Liver (tissue), 9 donors: ENCODE data around the gene MORN2. TPM values are rescaled to one million over a fixed set of nuclear protein-coding genes. Genes with fewer than 3 reads are reported as not detected.
A peak's percentile ranks its signal among the peaks of the same experiment; 100 is the strongest.

ENCODE experiments used
- DNase-seq: peaks from one replicate; pipeline ENCODE4 v3.0.0-alpha.2; 2017; ENCODE audit warnings: low spot score
- H3K27ac ChIP-seq, 2 donors: one replicate each; pipeline ENCODE4 v1.7.0; 2013; ENCODE audit warnings: inconsistent platforms in 2 of 2, low read length in 2 of 2, control low read depth in 1 of 2, low read depth in 1 of 2, mild to moderate bottlenecking in 1 of 2
- H3K27me3 ChIP-seq, 4 donors: one replicate each; pipeline versions ENCODE4 v1.6.1 to v1.7.0; 2013; ENCODE audit warnings: low read length in 3 of 4, inconsistent platforms in 1 of 4, mild to moderate bottlenecking in 1 of 4, moderate library complexity in 1 of 4; ENCODE audit not compliant: control insufficient read depth in 4 of 4, insufficient read depth in 4 of 4
- H3K36me3 ChIP-seq, 4 donors: one replicate each; pipeline versions ENCODE4 v1.6.1 to v1.7.0; 2013; ENCODE audit warnings: low read length in 3 of 4, mild to moderate bottlenecking in 3 of 4, low read depth in 1 of 4, moderate library complexity in 1 of 4; ENCODE audit not compliant: control insufficient read depth in 4 of 4, insufficient read depth in 3 of 4
- H3K4me1 ChIP-seq, 4 donors: one replicate each; pipeline versions ENCODE4 v1.6.1 to v1.7.0; 2013; ENCODE audit warnings: low read length in 3 of 4, mild to moderate bottlenecking in 3 of 4, moderate library complexity in 1 of 4; ENCODE audit not compliant: control insufficient read depth in 4 of 4, insufficient read depth in 4 of 4
- H3K4me3 ChIP-seq, 3 donors: one replicate each; pipeline versions ENCODE4 v1.6.1 to v1.7.0; 2013; ENCODE audit warnings: low read length in 3 of 3, control low read depth in 1 of 3, low read depth in 1 of 3, mild to moderate bottlenecking in 1 of 3
- H3K9ac ChIP-seq, 2 donors: one replicate each; pipeline ENCODE4 v1.7.0; 2013; ENCODE audit warnings: low read length in 2 of 2, mild to moderate bottlenecking in 2 of 2, moderate library complexity in 2 of 2, control low read depth in 1 of 2, low read depth in 1 of 2
- H3K9me3 ChIP-seq, 4 donors: one replicate each; pipeline versions ENCODE4 v1.6.1 to v1.7.0; 2013; ENCODE audit warnings: low read length in 3 of 4; ENCODE audit not compliant: control insufficient read depth in 4 of 4
- ATF3 ChIP-seq: IDR thresholded peaks from 2 replicates; pipeline ENCODE4 v1.6.1; 2016; ENCODE audit warnings: antibody characterized with exemption
- CTCF ChIP-seq: fragments of 150-350 bp; IDR thresholded peaks from 2 replicates; pipeline ENCODE4 v1.5.1; 2017; ENCODE audit warnings: improper control_type of control experiment, low read depth, low read length; ENCODE audit not compliant: missing input control
- EGR1 ChIP-seq, 2 donors: IDR thresholded peaks; 2 replicates each; pipeline ENCODE4 v1.6.1; 2016 to 2018; ENCODE audit warnings: antibody characterized with exemption in 2 of 2, low read depth in 2 of 2
- FOXA1 ChIP-seq: IDR thresholded peaks from 2 replicates; pipeline ENCODE4 v1.6.1; 2016; ENCODE audit warnings: antibody characterized with exemption
- FOXA2 ChIP-seq: IDR thresholded peaks from 2 replicates; pipeline ENCODE4 v1.6.1; 2016; ENCODE audit warnings: antibody characterized with exemption
- GABPA ChIP-seq, 2 donors: IDR thresholded peaks in 1 of 2; conservative IDR thresholded peaks in 1 of 2; 2 replicates each; pipeline ENCODE4 v1.6.1; 2016; ENCODE audit warnings: antibody characterized with exemption in 2 of 2, mild to moderate bottlenecking in 1 of 2, moderate library complexity in 1 of 2
- HNF4A ChIP-seq, 2 donors: conservative IDR thresholded peaks; 2 replicates each; pipeline ENCODE4 v1.6.1; 2016; ENCODE audit warnings: antibody characterized with exemption in 2 of 2, mild to moderate bottlenecking in 2 of 2
- HNF4G ChIP-seq: IDR thresholded peaks from 2 replicates; pipeline ENCODE4 v1.6.1; 2016; ENCODE audit warnings: antibody characterized with exemption
- JUND ChIP-seq, 2 donors: IDR thresholded peaks; 2 replicates each; pipeline ENCODE4 v1.6.1; 2016; ENCODE audit warnings: antibody characterized with exemption in 2 of 2
- RAD21 ChIP-seq, 2 donors: IDR thresholded peaks; 2 replicates each; pipeline ENCODE4 v1.6.1; 2016; ENCODE audit warnings: antibody characterized with exemption in 2 of 2, mild to moderate bottlenecking in 2 of 2
- REST ChIP-seq: IDR thresholded peaks from 2 replicates; pipeline ENCODE4 v1.6.1; 2016; ENCODE audit warnings: antibody characterized with exemption, mild to moderate bottlenecking
- SP1 ChIP-seq: IDR thresholded peaks from 2 replicates; pipeline ENCODE4 v1.6.1; 2018; ENCODE audit warnings: antibody characterized with exemption, mild to moderate bottlenecking
- TAF1 ChIP-seq: conservative IDR thresholded peaks from 2 replicates; pipeline ENCODE4 v1.6.1; 2016; ENCODE audit warnings: antibody characterized with exemption, mild to moderate bottlenecking
- ZBTB33 ChIP-seq: IDR thresholded peaks from 2 replicates; pipeline ENCODE4 v1.6.1; 2016; ENCODE audit warnings: antibody characterized with exemption
- WGBS: extraction: QIAGEN DNeasy Blood & Tissue Kit; methylation state at CpG from one replicate; pipeline ENCODE4 v1.1.7; 2013; 5-methylcytosine and 5-hydroxymethylcytosine counted together
- polyA plus RNA-seq, 2 donors: library from polyadenylated mRNA; stranded (reverse) in 1 of 2; unstranded in 1 of 2; fragments of 200-250 nt in 1 of 2; fragments of >200 nt in 1 of 2; fragmentation: Nextera tagmentation in 1 of 2; extraction: Ambion mirVana in 1 of 2; gene quantifications; one replicate each; pipeline versions ENCODE4 v1.2.1 to v1.2.3, GENCODE V29; 2013 to 2015
- total RNA-seq, 2 donors: library from RNA; depleted of rRNA; stranded (reverse); fragments of >200 nt; gene quantifications; one replicate each; pipeline ENCODE4 v1.2.3, GENCODE V29; 2014
- donor health status: healthy.
- donor health status: healthy.
- donor health status: healthy.
- donor health status: healthy.
- donor health status: healthy.

Gene MORN2
- total and polyA plus RNA-seq, 4 donors, result 2.8 to 16.4 (median 8.0) TPM

- H3K27ac ChIP-seq, result peak overlapping the region; percentile 10 to 16
Observed at GRCh38 chr2:38875227-38875575, 575 bp upstream of the MORN2 start.

GRCh38 chr2:38876407-38876806, 631 bp downstream of the MORN2 start:
- Histone ChIP-seq H3K4me3 (peak overlapping the region; percentile 68 to 99 (median 94)), H3K9ac (peak overlapping the region in 1 of 2 donors; percentile 50), H3K27me3 (no peaks in the 10 kb centered on the region), H3K27ac (no peak overlapping the region), H3K9me3 (no peaks in the 10 kb centered on the region), H3K4me1 (peaks cover 1 to 17% (median 12%) of the 10 kb centered on the region in 4 donors), H3K36me3 (peaks cover 0 to 5% (median 1%) of the 10 kb centered on the region in 4 donors)
- WGBS, result 38% methylated on average over 10 of the region's 10 CpGs
- no peak for DNase-seq
- no peak for TF ChIP-seq JUND (IDR thresholded peaks at IDR 0.05)
- no peak for TF ChIP-seq FOXA1
- no peak for TF ChIP-seq HNF4G
- TF ChIP-seq ZBTB33, result no peak
- TF ChIP-seq GABPA (IDR thresholded peaks at IDR 0.05 in 1 of 2, conservative IDR thresholded peaks at IDR 0.05 in 1 of 2), result no peak
- no peak for TF ChIP-seq CTCF
- TF ChIP-seq HNF4A (conservative IDR thresholded peaks at IDR 0.05), result no peak
- no peak for TF ChIP-seq FOXA2
- no peak for TF ChIP-seq EGR1 (IDR thresholded peaks at IDR 0.05; ENCODE audit: low read depth in 2 of 2)
- TF ChIP-seq SP1, result no peak
- no peak for TF ChIP-seq TAF1
- no peak for TF ChIP-seq RAD21 (IDR thresholded peaks at IDR 0.05)

More at GRCh38 chr2:38875227-38875575, 575 bp upstream of the MORN2 start:
- no peak for DNase-seq
- Histone ChIP-seq H3K27me3 (no peaks in the 10 kb centered on the region), H3K9me3 (no peaks in the 10 kb centered on the region), H3K36me3 (no peaks in the 10 kb centered on the region), H3K4me3 (peak overlapping the region; percentile 68 to 99 (median 94)), H3K9ac (peak overlapping the region; percentile 2 to 43), H3K4me1 (peaks cover 1 to 17% (median 12%) of the 10 kb centered on the region in 4 donors)
- TF ChIP-seq REST (no peak), ATF3 (no peak)
- WGBS, result 5% methylated on average over 10 of the region's 10 CpGs
